Activated CD4-positive, alpha-beta T cell treated with anti-CD3 and anti-CD28 coated beads, Interleukin-2, amount 10 ng/mL, durations not matched to agents 24 days and 14 days (primary cell): ENCODE measurements around the gene NEURL1B. TPM values are rescaled to one million over a fixed set of nuclear protein-coding genes. Genes with fewer than 3 reads are reported as not detected.
A peak's percentile ranks its signal among the peaks of the same experiment; 100 is the strongest.
"Not testable (repeated sequence)": the region's sequence is repeated elsewhere in the genome, so short reads cannot be mapped to it uniquely, and the experiment has no call there.

Experiments
- DNase-seq: peaks from one replicate; pipeline ENCODE4 v3.0.0; 2022
- H3K27ac Mint-ChIP-seq: one replicate; pipeline ENCODE4 v1.8.0; 2022; ENCODE audit warnings: mild to moderate bottlenecking, mixed read lengths
- H3K27me3 Mint-ChIP-seq: one replicate; pipeline ENCODE4 v1.8.0; 2022; ENCODE audit warnings: mixed read lengths
- H3K36me3 Mint-ChIP-seq: one replicate; pipeline ENCODE4 v1.8.0; 2022; ENCODE audit warnings: low read depth, mild to moderate bottlenecking, mixed read lengths
- H3K4me1 Mint-ChIP-seq: one replicate; pipeline ENCODE4 v1.8.0; 2021; ENCODE audit warnings: mixed read lengths
- H3K4me3 Mint-ChIP-seq: one replicate; pipeline ENCODE4 v1.8.0; 2022; ENCODE audit warnings: mild to moderate bottlenecking, moderate library complexity, mixed read lengths
- H3K9me3 Mint-ChIP-seq: one replicate; pipeline ENCODE4 v1.8.0; 2021; ENCODE audit warnings: mixed read lengths
- intact Hi-C: fragments of 100-400 bp; cut with micrococcal nuclease; formaldehyde crosslinking; loops from one replicate; pipeline ENCODE4 v1.15.1; 2023
- total RNA-seq: library from RNA; stranded (reverse); gene quantifications from 2 replicates; pipeline ENCODE4 v1.2.3, GENCODE V29; 2022

Gene NEURL1B
- total RNA-seq, 1 donor from 2014 or later: 0.05 TPM

- Mint-ChIP-seq H3K27ac (no peak overlapping the region), H3K9me3 (no peaks in the 10 kb centered on the region), H3K4me1 (peaks cover 14% of the 10 kb centered on the region), H3K4me3 (no peak overlapping the region), H3K27me3 (peaks cover 28% of the 10 kb centered on the region), H3K36me3 (no peaks in the 10 kb centered on the region)
- no peak for DNase-seq
- intact Hi-C loops: loop anchor here (10.0 kb wide), 1 partner anchor 405 kb away; no protein-coding TSS in a partner anchor
These were observed 58.9 kb downstream of the NEURL1B start for GRCh38 chr5:172699999-172700364.

DNA sequence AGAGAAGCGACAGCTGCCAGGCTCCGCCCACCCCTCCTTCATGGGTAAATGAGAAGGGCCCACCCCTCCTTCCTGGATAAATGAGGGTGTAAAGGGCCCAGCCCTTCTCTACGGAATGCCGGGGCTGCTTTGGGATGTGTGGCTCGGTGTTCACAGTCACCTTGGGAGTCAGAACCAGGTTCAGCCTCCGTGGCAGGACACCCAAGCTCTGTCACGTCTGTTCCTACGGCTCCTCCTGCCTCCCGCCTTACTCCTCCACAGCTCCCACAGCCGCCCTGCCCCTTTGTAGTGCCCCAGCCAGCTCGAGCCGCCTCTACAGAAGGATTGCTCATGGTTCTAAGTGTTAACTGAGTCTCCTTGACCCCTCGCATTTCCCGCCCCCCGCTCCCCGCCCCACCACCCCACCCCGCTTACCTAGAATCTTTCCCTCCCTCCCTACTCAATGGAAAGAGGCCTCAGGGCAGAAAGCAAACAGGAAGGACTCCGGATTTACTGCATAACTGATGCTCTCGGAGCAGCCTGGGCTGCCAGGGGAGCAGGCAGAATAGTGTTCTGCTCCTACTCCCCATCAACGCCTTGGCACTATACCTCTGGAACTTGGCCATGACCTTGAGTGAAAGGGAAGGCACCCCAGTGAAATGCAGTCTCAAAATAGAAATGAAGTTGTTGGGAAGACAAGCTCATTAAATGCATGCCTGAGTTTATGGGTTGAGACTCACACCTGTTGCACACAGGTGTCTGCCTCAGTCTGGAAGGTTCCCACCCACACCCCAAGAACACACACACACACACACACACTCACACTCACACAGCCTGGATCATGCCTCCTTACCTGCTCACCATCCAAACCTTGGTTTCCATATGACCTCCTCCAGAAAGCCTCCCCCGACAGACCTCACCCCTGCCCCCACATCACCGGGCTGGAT lies 59.6 kb downstream of the NEURL1B start:
- Mint-ChIP-seq H3K27ac (no peak overlapping the region), H3K27me3 (peaks cover 28% of the 10 kb centered on the region), H3K36me3 (no peaks in the 10 kb centered on the region), H3K9me3 (no peaks in the 10 kb centered on the region), H3K4me1 (peaks cover 14% of the 10 kb centered on the region), H3K4me3 (no peak overlapping the region)
- DNase-seq: no peak
- intact Hi-C loops: no loop called here

DNA sequence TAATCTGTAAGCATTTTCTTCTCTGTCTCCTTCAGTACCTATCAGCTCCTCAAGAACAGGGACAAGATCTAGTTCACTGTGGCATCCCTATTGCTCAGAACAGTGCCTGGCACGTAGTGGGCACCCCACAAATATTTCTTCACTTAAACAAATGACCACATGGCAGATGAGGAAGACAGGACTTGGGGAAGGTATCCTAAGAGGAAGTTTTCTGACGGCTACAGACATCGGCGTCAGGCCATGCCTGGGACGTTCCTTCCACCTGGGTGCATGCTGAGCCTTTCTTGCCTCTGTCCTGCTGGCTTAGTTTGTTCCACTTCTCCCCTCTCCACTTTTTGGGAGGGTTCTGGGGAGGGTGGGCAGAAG lies 60.2 kb downstream of the NEURL1B start:
- no peaks in the 10 kb centered on the region for H3K36me3 Mint-ChIP-seq
- peaks cover 14% of the 10 kb centered on the region for H3K4me1 Mint-ChIP-seq
- no peaks in the 10 kb centered on the region for H3K9me3 Mint-ChIP-seq
- peaks cover 31% of the 10 kb centered on the region for H3K27me3 Mint-ChIP-seq
- no peak overlapping the region for H3K27ac Mint-ChIP-seq
- no peak for DNase-seq
- intact Hi-C loops: no loop called here
- no peak overlapping the region for H3K4me3 Mint-ChIP-seq

GRCh38 chr5:172703952-172704351 lies 62.9 kb downstream of the NEURL1B start:
- DNase-seq: no peak
- H3K36me3 Mint-ChIP-seq: no peaks in the 10 kb centered on the region
- H3K9me3 Mint-ChIP-seq: no peaks in the 10 kb centered on the region
- intact Hi-C loops: no loop called here
- peaks cover 44% of the 10 kb centered on the region for H3K27me3 Mint-ChIP-seq
- no peak overlapping the region for H3K27ac Mint-ChIP-seq
- no peak overlapping the region for H3K4me3 Mint-ChIP-seq
- H3K4me1 Mint-ChIP-seq: peaks cover 5% of the 10 kb centered on the region

DNA sequence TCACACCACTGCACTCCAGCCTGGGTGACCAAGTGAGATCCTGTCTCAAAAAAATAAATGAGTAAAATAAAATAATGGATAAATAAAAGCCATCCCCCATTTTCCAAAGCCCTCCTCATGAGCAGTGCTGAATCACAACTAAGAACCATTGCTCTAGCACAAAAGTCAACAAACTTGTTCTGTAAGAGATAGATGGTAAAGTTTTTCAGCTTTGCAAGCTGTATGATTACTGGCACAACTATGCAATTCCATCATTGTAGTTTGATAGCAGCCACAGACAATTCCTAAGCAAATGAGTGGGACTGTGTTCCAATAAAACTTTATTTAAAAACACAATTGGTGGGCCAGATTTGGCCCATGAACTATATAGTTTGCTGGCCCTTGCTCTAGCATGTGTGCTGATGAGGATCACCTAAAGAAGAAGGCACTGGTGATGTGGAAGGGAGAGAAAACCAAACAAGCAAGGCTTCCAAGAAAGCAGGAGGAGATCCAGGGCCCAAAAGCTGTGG lies 64.6 kb downstream of the NEURL1B start:
- H3K4me1 Mint-ChIP-seq: peaks cover 5% of the 10 kb centered on the region
- no peaks in the 10 kb centered on the region for H3K36me3 Mint-ChIP-seq
- intact Hi-C loops: no loop called here
- DNase-seq: no peak
- no peak overlapping the region for H3K27ac Mint-ChIP-seq
- peaks cover 38% of the 10 kb centered on the region for H3K27me3 Mint-ChIP-seq
- H3K9me3 Mint-ChIP-seq: no peaks in the 10 kb centered on the region
- H3K4me3 Mint-ChIP-seq: no peak overlapping the region

DNA sequence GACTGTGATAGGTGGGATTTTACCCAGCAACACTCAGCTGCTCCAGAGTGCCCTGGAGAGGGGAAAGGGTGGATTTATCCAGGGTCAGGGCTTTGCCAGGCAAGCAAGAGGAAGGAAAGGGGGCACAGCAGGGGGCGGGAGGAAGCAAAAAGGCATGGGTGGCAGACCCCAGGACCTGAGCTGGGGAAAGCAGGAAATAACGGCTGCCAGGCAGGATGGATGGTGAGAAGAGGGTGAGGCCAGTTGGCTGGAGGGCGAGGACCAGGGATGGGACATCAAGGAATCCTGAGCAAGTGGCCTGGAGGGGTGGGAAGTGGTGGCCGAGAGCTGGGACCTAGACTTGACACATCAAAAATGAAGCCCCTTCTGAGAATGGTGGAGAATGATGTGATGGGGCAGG lies 65.7 kb downstream of the NEURL1B start:
- H3K27ac Mint-ChIP-seq: no peak overlapping the region
- peaks cover under 1% of the 10 kb centered on the region for H3K4me1 Mint-ChIP-seq
- peaks cover 36% of the 10 kb centered on the region for H3K27me3 Mint-ChIP-seq
- H3K9me3 Mint-ChIP-seq: no peaks in the 10 kb centered on the region
- no peak for DNase-seq
- no peaks in the 10 kb centered on the region for H3K36me3 Mint-ChIP-seq
- intact Hi-C loops: no loop called here
- no peak overlapping the region for H3K4me3 Mint-ChIP-seq

DNA sequence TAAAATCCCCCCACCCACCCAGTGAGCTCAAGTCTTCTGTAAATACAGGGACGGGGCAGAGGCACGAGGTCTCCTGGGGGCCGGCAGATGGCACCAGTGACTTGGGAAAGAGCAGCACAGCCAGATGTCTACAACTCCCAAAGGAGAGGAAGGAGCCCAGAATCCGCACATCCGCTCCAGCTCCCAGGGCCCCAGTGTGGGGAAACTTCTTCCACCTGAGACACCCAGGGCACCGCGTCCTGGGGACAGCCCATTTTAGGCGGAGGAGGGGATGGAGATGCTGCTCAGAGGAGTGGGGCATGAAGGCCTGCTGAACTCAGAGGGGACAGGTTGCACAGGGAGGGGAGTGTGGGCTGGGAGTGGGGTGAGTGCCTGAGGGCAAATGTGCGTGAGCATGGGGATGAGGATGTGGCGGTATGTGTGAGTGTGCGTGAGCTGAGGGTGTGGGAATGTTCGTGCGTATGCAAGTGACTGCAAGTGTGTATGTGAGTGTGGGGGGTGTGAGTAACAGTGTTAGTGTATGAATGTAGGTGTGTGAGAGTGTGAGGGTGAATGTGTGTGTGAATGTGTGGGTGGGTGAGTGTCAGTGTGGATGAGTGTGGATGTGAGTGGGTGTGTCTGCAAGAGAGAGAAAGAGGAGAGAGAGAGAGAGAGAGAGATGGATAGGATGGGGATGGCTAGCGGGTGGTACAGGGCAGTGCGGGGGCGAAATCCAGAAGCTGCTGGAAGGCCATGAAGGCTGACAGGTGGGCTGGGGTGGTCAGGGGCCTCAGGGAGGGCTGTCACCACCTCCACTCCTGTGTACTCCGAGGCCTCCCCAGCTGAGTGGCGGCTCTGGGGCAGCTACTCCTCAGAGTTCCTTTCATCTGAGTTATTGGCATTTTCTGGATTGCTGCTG lies 66.5 kb downstream of the NEURL1B start:
- DNase-seq: no peak
- H3K36me3 Mint-ChIP-seq: no peaks in the 10 kb centered on the region
- intact Hi-C loops: no loop called here
- H3K4me3 Mint-ChIP-seq: no peak overlapping the region
- H3K4me1 Mint-ChIP-seq: no peaks in the 10 kb centered on the region
- H3K9me3 Mint-ChIP-seq: no peaks in the 10 kb centered on the region
- peaks cover 33% of the 10 kb centered on the region for H3K27me3 Mint-ChIP-seq
- H3K27ac Mint-ChIP-seq: no peak overlapping the region

- H3K4me1 Mint-ChIP-seq: no peaks in the 10 kb centered on the region
- no peaks in the 10 kb centered on the region for H3K9me3 Mint-ChIP-seq
- H3K27ac Mint-ChIP-seq: no peak overlapping the region
- no peak overlapping the region for H3K4me3 Mint-ChIP-seq
- intact Hi-C loops: no loop called here
- H3K36me3 Mint-ChIP-seq: no peaks in the 10 kb centered on the region
- peaks cover 30% of the 10 kb centered on the region for H3K27me3 Mint-ChIP-seq
- no peak for DNase-seq
These were observed 67.1 kb downstream of the NEURL1B start for GRCh38 chr5:172708183-172708505.

DNA sequence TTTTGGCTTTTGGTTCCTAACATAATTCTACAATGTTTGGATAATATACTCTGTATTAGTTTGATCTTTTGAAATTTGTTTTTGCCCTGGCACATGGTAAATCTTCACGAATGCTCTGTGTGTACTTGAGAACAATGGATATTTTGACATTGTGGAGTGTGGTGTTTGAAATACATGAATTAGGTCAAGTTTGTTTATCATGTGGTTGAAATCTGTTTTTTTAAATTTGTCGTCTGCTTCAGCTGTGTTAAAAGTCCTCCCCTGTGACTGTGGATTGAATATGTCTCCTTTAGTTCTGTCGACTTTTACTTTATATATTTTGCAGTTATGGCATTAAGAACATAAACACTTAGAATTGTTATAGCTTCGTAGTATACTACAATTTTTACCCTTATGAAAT lies 69.6 kb downstream of the NEURL1B start:
- Mint-ChIP-seq H3K9me3 (no peaks in the 10 kb centered on the region), H3K36me3 (no peaks in the 10 kb centered on the region), H3K4me3 (no peak overlapping the region), H3K27ac (no peak overlapping the region), H3K27me3 (peaks cover 27% of the 10 kb centered on the region), H3K4me1 (no peaks in the 10 kb centered on the region)
- no peak for DNase-seq
- intact Hi-C loops: loop anchor here (5.0 to 10.0 kb wide), 2 partner anchors 494 to 622 kb away; no protein-coding TSS in a partner anchor

DNA sequence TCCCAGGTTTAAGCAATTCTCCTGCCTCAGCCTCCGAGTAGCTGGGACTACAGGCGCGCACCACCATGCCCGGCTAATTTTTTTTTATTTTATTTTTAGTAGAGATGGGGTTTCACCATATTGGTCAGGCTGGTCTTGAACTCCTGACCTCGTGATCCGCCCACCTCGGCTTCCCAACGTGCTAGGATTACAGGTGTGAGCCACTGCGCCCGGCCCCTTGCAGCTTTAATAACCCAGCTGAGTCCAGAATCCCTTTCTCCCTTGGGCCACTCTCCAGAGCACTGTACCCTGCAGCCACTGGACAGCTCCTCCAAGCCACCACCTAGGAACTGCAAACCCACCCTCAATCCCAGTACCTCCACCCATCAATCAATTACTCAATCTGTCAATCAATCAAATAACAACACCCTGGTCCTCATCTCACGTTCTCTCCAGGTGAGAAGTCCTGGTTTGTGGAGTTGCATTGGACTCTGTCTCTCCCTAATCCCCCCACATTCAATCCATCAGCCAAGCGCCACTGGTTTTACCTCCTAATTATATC lies 70.3 kb downstream of the NEURL1B start:
- not testable (repeated sequence) for H3K4me1 Mint-ChIP-seq, H3K27ac Mint-ChIP-seq, H3K4me3 Mint-ChIP-seq, H3K36me3 Mint-ChIP-seq, DNase-seq, H3K9me3 Mint-ChIP-seq
- H3K27me3 Mint-ChIP-seq: peaks cover 23% of the 10 kb centered on the region
- intact Hi-C loops: loop anchor here (5.0 to 10.0 kb wide), 2 partner anchors 493 to 621 kb away; no protein-coding TSS in a partner anchor

- H3K9me3 Mint-ChIP-seq: no peaks in the 10 kb centered on the region
- H3K36me3 Mint-ChIP-seq: no peaks in the 10 kb centered on the region
- H3K27me3 Mint-ChIP-seq: peaks cover 15% of the 10 kb centered on the region
- H3K27ac Mint-ChIP-seq: no peak overlapping the region
- H3K4me3 Mint-ChIP-seq: no peak overlapping the region
- H3K4me1 Mint-ChIP-seq: peaks cover 2% of the 10 kb centered on the region
- intact Hi-C loops: loop anchor here (1.0 to 10.0 kb wide), 3 partner anchors 220 to 620 kb away; no protein-coding TSS in a partner anchor
- no peak for DNase-seq
These were observed 71.5 kb downstream of the NEURL1B start for GRCh38 chr5:172712610-172713009.

- no peaks in the 10 kb centered on the region for H3K9me3 Mint-ChIP-seq
- H3K27ac Mint-ChIP-seq: no peak overlapping the region
- DNase-seq: peak; percentile 92
- H3K27me3 Mint-ChIP-seq: peaks cover 14% of the 10 kb centered on the region
- intact Hi-C loops: loop anchor here (1.0 to 10.0 kb wide), 3 partner anchors 219 to 619 kb away; no protein-coding TSS in a partner anchor
- H3K4me1 Mint-ChIP-seq: peaks cover 2% of the 10 kb centered on the region
- H3K36me3 Mint-ChIP-seq: no peaks in the 10 kb centered on the region
- no peak overlapping the region for H3K4me3 Mint-ChIP-seq
These were observed 72.2 kb downstream of the NEURL1B start for GRCh38 chr5:172713113-172713808.

DNA sequence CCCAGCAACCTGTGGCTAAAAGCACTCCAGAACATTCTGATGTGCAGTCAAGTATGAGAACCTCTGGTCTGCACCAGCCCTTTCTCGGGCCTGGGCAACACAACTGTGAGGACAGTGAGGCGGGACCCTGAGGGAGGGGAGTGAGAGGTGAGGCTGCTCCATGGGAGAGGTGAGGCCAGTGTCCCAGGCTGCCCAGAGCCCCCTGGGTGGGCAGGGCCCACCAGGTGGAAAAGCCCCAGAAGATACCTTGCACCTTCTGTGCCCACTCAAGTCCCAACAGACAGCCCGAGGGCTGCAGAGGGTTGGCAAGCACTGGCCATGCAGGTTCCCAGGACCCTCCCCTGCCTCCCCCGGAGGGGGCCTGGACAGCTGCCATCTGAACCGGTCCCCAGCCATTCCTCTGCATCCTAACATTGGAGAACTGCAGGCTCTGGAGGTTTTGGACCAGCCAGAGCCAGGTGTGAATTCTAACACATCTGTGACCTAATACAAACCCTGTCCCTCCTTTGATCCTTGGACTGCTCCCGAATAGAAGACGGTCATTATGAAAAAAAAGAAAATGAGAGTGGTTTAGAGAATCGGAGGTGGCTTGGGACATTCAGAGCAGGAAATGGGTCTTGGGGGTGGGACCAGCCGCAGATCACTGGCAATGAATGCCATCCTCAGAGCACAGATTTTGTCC lies 72.9 kb downstream of the NEURL1B start:
- Mint-ChIP-seq H3K4me3 (no peak overlapping the region), H3K27ac (no peak overlapping the region), H3K36me3 (no peaks in the 10 kb centered on the region), H3K27me3 (peaks cover 10% of the 10 kb centered on the region), H3K4me1 (peaks cover 2% of the 10 kb centered on the region), H3K9me3 (no peaks in the 10 kb centered on the region)
- DNase-seq: no peak
- intact Hi-C loops: loop anchor here (1.0 to 10.0 kb wide), 4 partner anchors 51 to 618 kb away; no protein-coding TSS in a partner anchor
